ENCODE results near the gene PLXNA4. TPM values are rescaled to one million over a fixed set of nuclear protein-coding genes. Genes with fewer than 3 reads are reported as not detected.

Gene PLXNA4
- total RNA-seq, 2 experiments from 2014 or later: 0.18 to 0.70 TPM

DNA sequence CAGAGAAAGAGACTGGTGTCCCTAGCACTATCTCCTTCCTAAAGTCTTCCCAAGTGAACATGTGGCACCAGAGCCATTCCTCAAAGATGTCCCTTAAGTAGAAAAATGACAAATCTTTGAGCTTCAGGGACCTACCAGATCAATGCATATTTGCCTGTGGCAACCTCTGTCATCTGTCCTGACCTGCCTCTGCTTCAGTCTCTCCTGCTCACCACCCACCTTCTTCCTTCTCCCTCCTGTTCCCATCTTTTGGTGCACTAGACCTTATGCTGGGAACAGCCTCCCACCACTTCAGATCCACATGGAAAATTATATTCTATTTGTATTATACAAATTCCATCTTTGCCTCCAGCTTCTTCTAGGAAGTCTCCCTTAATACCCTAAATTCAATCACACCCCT, 386.4 kb downstream of the PLXNA4 start:
- DNase-seq (no peak), ATAC-seq (no peak)
- Mint-ChIP-seq H3K4me1 (ENCODE audit: low read depth) (no peaks in the 10 kb centered on the region), H3K27me3 (no peaks in the 10 kb centered on the region), H3K9me3 (peaks cover 9% of the 10 kb centered on the region), H3K27ac (no peak overlapping the region), H3K36me3 (ENCODE audit: low read depth) (no peaks in the 10 kb centered on the region), H3K4me3 (no peak overlapping the region)
- intact Hi-C loops (cut with micrococcal nuclease): no loop called here
- TF ChIP-seq, protein P1, sequence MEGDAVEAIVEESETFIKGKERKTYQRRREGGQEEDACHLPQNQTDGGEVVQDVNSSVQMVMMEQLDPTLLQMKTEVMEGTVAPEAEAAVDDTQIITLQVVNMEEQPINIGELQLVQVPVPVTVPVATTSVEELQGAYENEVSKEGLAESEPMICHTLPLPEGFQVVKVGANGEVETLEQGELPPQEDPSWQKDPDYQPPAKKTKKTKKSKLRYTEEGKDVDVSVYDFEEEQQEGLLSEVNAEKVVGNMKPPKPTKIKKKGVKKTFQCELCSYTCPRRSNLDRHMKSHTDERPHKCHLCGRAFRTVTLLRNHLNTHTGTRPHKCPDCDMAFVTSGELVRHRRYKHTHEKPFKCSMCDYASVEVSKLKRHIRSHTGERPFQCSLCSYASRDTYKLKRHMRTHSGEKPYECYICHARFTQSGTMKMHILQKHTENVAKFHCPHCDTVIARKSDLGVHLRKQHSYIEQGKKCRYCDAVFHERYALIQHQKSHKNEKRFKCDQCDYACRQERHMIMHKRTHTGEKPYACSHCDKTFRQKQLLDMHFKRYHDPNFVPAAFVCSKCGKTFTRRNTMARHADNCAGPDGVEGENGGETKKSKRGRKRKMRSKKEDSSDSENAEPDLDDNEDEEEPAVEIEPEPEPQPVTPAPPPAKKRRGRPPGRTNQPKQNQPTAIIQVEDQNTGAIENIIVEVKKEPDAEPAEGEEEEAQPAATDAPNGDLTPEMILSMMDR (IDR thresholded peaks at IDR 0.05): no peak
- ChIA-PET POLR2A (no interaction called here), CTCF (no interaction called here)

DNA sequence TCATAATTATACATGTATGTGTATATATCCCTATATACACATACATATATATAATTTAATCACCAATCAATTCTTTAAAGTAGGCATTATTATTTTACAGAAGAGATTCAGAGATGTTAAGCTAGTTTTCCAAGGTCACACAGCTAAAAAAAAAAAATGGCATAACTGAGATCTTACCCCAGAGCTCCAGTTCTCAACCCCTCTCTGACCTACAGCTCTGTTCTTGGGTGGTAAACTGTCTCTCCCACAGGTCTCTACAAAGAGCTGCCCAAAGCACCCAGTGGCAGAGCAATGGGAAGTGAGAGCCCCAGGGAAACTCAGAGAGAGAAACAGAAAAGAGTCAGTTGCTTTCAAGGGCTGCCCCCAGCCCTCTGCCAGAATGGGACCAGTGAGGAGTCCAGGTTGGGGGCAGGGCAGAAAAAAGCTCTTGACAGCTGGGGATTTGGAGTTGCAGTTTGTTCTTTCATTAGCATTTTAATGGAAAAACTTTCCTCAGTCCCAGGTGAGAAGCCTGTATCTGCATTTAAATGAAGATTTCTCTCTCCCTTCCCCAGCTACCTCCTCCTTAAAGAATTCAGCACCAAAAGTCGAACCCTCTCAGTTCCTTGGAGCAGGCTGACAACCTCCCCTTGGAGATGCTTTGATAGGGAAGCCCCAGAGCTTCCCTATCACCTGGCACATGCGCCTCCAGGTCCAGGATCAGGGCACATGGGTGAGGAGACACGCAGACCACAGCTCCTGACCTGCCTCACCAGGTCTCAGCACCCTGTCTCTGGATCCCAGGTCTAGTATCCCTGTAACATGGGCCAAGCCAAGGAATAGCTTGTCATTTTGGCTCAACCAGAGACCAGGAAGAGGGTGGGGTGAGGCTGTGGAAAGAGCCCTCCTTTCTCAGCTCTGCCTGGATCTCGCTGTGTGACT, 388.1 kb downstream of the PLXNA4 start:
- Mint-ChIP-seq H3K4me1 (ENCODE audit: low read depth) (no peaks in the 10 kb centered on the region), H3K27ac (no peak overlapping the region), H3K4me3 (no peak overlapping the region), H3K9me3 (peaks cover 9% of the 10 kb centered on the region), H3K36me3 (ENCODE audit: low read depth) (no peaks in the 10 kb centered on the region), H3K27me3 (no peaks in the 10 kb centered on the region)
- intact Hi-C loops (cut with micrococcal nuclease): no loop called here
- CTCF ChIA-PET: no interaction called here
- ATAC-seq (no peak), DNase-seq (no peak)
- TF ChIP-seq, protein P1 (IDR thresholded peaks at IDR 0.05): no peak
- POLR2A ChIA-PET: no interaction called here

DNA sequence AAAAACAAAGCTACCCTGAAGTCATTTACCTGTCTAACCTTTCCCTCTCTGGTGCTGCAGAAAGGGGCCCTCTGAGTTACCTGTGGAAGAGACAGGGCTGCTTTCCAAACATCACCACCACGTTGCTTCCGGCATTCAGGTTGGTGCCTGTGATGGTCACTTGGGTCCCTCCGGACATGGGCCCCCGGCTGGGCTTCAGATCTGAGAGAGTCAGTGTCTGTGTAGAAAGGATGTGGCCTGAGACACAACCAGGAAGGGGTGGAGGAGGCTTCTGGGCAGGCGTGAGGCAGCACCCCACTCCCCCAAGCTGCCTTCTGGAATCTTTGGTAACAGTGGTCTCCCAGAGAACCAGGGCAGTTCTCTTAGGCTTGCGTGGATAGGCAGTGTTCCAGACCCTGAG, 388.9 kb downstream of the PLXNA4 start:
- Mint-ChIP-seq H3K36me3 (ENCODE audit: low read depth) (no peaks in the 10 kb centered on the region), H3K27me3 (no peaks in the 10 kb centered on the region), H3K27ac (no peak overlapping the region), H3K4me1 (ENCODE audit: low read depth) (no peaks in the 10 kb centered on the region), H3K9me3 (peaks cover 9% of the 10 kb centered on the region), H3K4me3 (no peak overlapping the region)
- TF ChIP-seq, protein P1 (IDR thresholded peaks at IDR 0.05): no peak
- DNase-seq (no peak), ATAC-seq (no peak)
- intact Hi-C loops (cut with micrococcal nuclease): no loop called here
- CTCF ChIA-PET: no interaction called here
- POLR2A ChIA-PET: no interaction called here

DNA sequence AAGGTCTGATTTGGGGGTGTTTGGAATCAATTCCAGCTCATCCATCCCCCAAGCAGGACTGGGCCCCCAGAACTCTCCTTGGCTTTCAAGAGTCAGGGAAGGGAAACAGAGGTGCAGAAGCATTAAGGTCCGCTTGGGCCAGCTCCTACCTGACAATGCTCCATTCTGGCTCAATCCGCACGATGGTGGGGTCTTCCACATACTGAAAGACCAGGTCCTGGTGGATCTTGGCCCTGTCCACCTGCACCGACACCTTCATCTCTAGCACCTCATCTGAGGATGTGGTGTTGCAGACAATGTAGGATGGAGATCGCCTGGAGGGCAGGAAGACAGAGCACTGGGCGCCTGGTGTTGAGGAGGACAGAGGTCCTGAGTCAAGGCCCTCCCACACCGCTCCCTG, 391.1 kb downstream of the PLXNA4 start:
- no peak overlapping the region for H3K27ac Mint-ChIP-seq
- no peaks in the 10 kb centered on the region for H3K27me3 Mint-ChIP-seq
- no peaks in the 10 kb centered on the region for H3K4me1 Mint-ChIP-seq (ENCODE audit: low read depth)
- H3K9me3 Mint-ChIP-seq: peaks cover 9% of the 10 kb centered on the region
- TF ChIP-seq, protein P1 (IDR thresholded peaks at IDR 0.05): no peak
- H3K4me3 Mint-ChIP-seq: no peak overlapping the region
- ATAC-seq: no peak
- CTCF ChIA-PET: no interaction called here
- POLR2A ChIA-PET: no interaction called here
- no peaks in the 10 kb centered on the region for H3K36me3 Mint-ChIP-seq (ENCODE audit: low read depth)
- DNase-seq: no peak
- intact Hi-C loops (cut with micrococcal nuclease): no loop called here

DNA sequence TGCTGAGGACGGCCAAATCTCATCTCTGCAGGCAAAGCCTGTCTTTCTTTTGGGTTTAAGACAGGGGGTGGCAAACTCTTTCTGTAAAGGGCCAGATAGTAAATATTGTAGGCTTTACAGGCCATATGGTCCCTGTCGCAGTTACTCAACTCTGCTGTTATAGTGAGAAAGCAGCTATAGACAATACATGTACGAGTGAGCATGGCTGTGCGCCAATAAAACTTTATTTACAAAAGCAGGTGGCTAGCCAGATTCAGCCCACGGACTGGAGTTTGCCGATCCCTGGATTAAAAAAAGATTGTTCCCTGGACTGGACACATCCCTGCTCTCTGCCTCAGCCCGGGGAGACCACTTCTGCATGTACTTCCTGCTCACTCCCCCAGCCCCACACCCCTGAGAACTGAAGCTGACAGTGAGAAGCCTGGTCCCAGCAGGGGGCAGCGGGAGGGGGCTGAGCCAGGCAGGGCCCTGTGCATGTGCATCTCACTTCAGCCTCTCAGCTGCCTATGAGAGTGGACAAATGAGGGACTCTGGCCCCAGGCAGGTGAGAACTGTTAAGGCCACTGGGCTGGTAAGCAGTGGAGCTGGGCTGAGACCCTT, 392.4 kb downstream of the PLXNA4 start:
- DNase-seq (no peak), ATAC-seq (no peak)
- H3K9me3 Mint-ChIP-seq: peaks cover 9% of the 10 kb centered on the region
- ChIA-PET POLR2A (no interaction called here), CTCF (interaction anchor here (0.8 kb wide), 1 partner anchor 32 kb away, joined by 3 read pairs; no protein-coding TSS in a partner anchor)
- TF ChIP-seq, protein P1 (IDR thresholded peaks at IDR 0.05): no peak
- H3K4me1 Mint-ChIP-seq (ENCODE audit: low read depth): no peaks in the 10 kb centered on the region
- H3K27ac Mint-ChIP-seq: no peak overlapping the region
- intact Hi-C loops (cut with micrococcal nuclease): no loop called here
- H3K4me3 Mint-ChIP-seq: no peak overlapping the region
- H3K27me3 Mint-ChIP-seq: no peaks in the 10 kb centered on the region
- H3K36me3 Mint-ChIP-seq (ENCODE audit: low read depth): no peaks in the 10 kb centered on the region

Measured in activated CD8-positive, alpha-beta T cell treated with anti-CD3 and anti-CD28 coated beads for 36 hours (primary cell).